Measurements from ENCODE around the gene ICA1L. TPM values are rescaled to one million over a fixed set of nuclear protein-coding genes. Genes with fewer than 3 reads are reported as not detected.
A peak's percentile ranks its signal among the peaks of the same experiment; 100 is the strongest.

ICA1L gene
- total and polyA plus RNA-seq, 2 of the 13 experiments (the other 11 are each of a cell fraction or from before 2014, with no cell fraction given): 1.5 to 2.4 TPM

- TF ChIP-seq KDM1A (CRISPR knock-in tag; IDR thresholded peaks at IDR 0.05): peak; percentile 37; the same call in 1 of the 2 replicates
- no peak for TF ChIP-seq ELF3 (CRISPR knock-in tag; IDR thresholded peaks at IDR 0.05)
- no peak for TF ChIP-seq ZFP36L2 (CRISPR knock-in tag; IDR thresholded peaks at IDR 0.05)
- 0 out of 2 replicates have a peak, but pooled peaks have one; percentile 31 for TF ChIP-seq TFDP1 (CRISPR knock-in tag; IDR thresholded peaks at IDR 0.05; ENCODE audit: borderline replicate concordance)
- TF ChIP-seq RAD21 (CRISPR knock-in tag; IDR thresholded peaks at IDR 0.05): peak; percentile 63
- peak; percentile 50; the same call in 1 of the 2 replicates for TF ChIP-seq ZBTB20 (CRISPR knock-in tag; IDR thresholded peaks at IDR 0.05; ENCODE audit: borderline replicate concordance, low read depth)
- TF ChIP-seq ZFP82 (CRISPR knock-in tag; IDR thresholded peaks at IDR 0.05; ENCODE audit: borderline replicate concordance): no peak
- TF ChIP-seq HDAC1 (CRISPR knock-in tag; IDR thresholded peaks at IDR 0.05): peak; percentile 15
- no peak for TF ChIP-seq CCAR2 (optimal IDR thresholded peaks at IDR 0.05; ENCODE audit: low read depth, low read length)
- no peak for TF ChIP-seq ZNF484 (CRISPR knock-in tag; IDR thresholded peaks at IDR 0.05; ENCODE audit: borderline replicate concordance, low read depth)
- peak; percentile 13; the same call in 1 of the 2 replicates for TF ChIP-seq GATAD2A (CRISPR knock-in tag; IDR thresholded peaks at IDR 0.05)
- no peak for TF ChIP-seq ZNF792 (CRISPR knock-in tag; IDR thresholded peaks at IDR 0.05)
- TF ChIP-seq ATF4 (CRISPR knock-in tag; IDR thresholded peaks at IDR 0.05): 0 out of 4 replicates have a peak, but pooled peaks of 1 of the 2 experiments have one; percentile 6
- TF ChIP-seq THAP8 (CRISPR knock-in tag; IDR thresholded peaks at IDR 0.05; ENCODE audit: borderline replicate concordance): no peak
- TF ChIP-seq ZNF256 (CRISPR knock-in tag; conservative IDR thresholded peaks at IDR 0.05): no peak
- peak; percentile 60 for TF ChIP-seq SMC3 (IDR thresholded peaks at IDR 0.05; ENCODE audit: low read length)
- no peak for TF ChIP-seq SIX4 (CRISPR knock-in tag; IDR thresholded peaks at IDR 0.05)
- TF ChIP-seq DNMT3B (CRISPR knock-in tag; conservative IDR thresholded peaks at IDR 0.05): peak; percentile 66; the same call in 1 of the 2 replicates
- TF ChIP-seq ATF5 (CRISPR knock-in tag; IDR thresholded peaks at IDR 0.05; ENCODE audit: low read depth): no peak
- TF ChIP-seq HOXA3 (CRISPR knock-in tag; IDR thresholded peaks at IDR 0.05): peak; percentile 17; the same call in 1 of the 2 replicates
- no peak for TF ChIP-seq MLLT10 (CRISPR knock-in tag; IDR thresholded peaks at IDR 0.05)
- no peak for TF ChIP-seq E2F5 (CRISPR knock-in tag; conservative IDR thresholded peaks at IDR 0.05)
- peak; percentile 66 for TF ChIP-seq STAG1 (CRISPR knock-in tag; IDR thresholded peaks at IDR 0.05)
- peak; percentile 83; the same call in 1 of the 2 replicates for TF ChIP-seq ZNF674 (CRISPR knock-in tag; IDR thresholded peaks at IDR 0.05; ENCODE audit: low read depth)
- TF ChIP-seq ZNF629 (CRISPR knock-in tag; conservative IDR thresholded peaks at IDR 0.05): no peak
- TF ChIP-seq PBX3 (CRISPR knock-in tag; IDR thresholded peaks at IDR 0.05; ENCODE audit: borderline replicate concordance): no peak
Observed at GRCh38 chr2:202870431-202871299, 901 bp downstream of the ICA1L start (continued).

All from HepG2 (cell line).